DND-41 (cell line): ENCODE data around the gene SAXO1.
"Not testable (repeated sequence)": the region's sequence is repeated elsewhere in the genome, so short reads cannot be mapped to it uniquely, and the experiment has no call there.

Experiments used
- ATAC-seq: fragments of 200-7000 bp; cut with Tn5 transposase; 3 replicates; pipeline ENCODE4 v1.9.1; 2021; ENCODE audit warnings: low read depth; ENCODE audit not compliant: insufficient read depth
- DNase-seq: peaks from one replicate; pipeline ENCODE4 v3.0.0-alpha.2; 2020
- H2AFZ ChIP-seq: 2 replicates; pipeline ENCODE4 v1.6.0; 2012; ENCODE audit warnings: low read depth, low read length
- H3K27ac ChIP-seq: 2 replicates; pipeline ENCODE4 v1.5.1; 2012; ENCODE audit warnings: low read length, inconsistent platforms
- H3K27me3 ChIP-seq: fragments of 200-600 bp; sonication (generic); 2 replicates; pipeline ENCODE4 v1.6.0; 2012; ENCODE audit warnings: low read length, mild to moderate bottlenecking, inconsistent platforms; ENCODE audit not compliant: insufficient read depth, poor library complexity
- H3K36me3 ChIP-seq: 2 replicates; pipeline ENCODE4 v1.5.1; 2012; ENCODE audit warnings: low read length, inconsistent platforms; ENCODE audit not compliant: insufficient read depth
- H3K4me1 ChIP-seq: 2 replicates; pipeline ENCODE4 v1.5.1; 2012; ENCODE audit warnings: mild to moderate bottlenecking, low read length; ENCODE audit not compliant: insufficient read depth
- H3K4me2 ChIP-seq: 2 replicates; pipeline ENCODE4 v1.6.0; 2012; ENCODE audit warnings: mild to moderate bottlenecking, moderate library complexity, low read length, inconsistent platforms; ENCODE audit not compliant: insufficient read depth
- H3K4me3 ChIP-seq, 2 experiments: fragments of 200-600 bp in 1 of 2; shearing (Covaris generic) in 1 of 2; 2 replicates each; pipeline ENCODE4 v1.5.1; 2012 to 2016; ENCODE audit warnings: inconsistent platforms in 2 of 2, low read length in 2 of 2, mild to moderate bottlenecking in 2 of 2, low read depth in 1 of 2, moderate library complexity in 1 of 2
- H3K79me2 ChIP-seq: 2 replicates; pipeline ENCODE4 v1.6.0; 2012; ENCODE audit warnings: low read length, inconsistent platforms; ENCODE audit not compliant: insufficient read depth
- H3K9ac ChIP-seq: 2 replicates; pipeline ENCODE4 v1.6.0; 2012; ENCODE audit warnings: low read depth, mild to moderate bottlenecking, inconsistent platforms, low read length, moderate library complexity
- H3K9me3 ChIP-seq: 2 replicates; pipeline ENCODE4 v1.5.1; 2012; ENCODE audit warnings: low read length, moderate library complexity, mild to moderate bottlenecking, inconsistent platforms; ENCODE audit not compliant: insufficient read depth, severe bottlenecking
- H4K20me1 ChIP-seq: 2 replicates; pipeline ENCODE4 v1.6.0; 2012; ENCODE audit warnings: low read length; ENCODE audit not compliant: insufficient read depth
- EZH2 ChIP-seq: IDR thresholded peaks from 3 replicates; pipeline ENCODE4 v1.6.1; 2012; ENCODE audit warnings: borderline replicate concordance, low read depth, mild to moderate bottlenecking, moderate library complexity, low read length, inconsistent platforms; ENCODE audit not compliant: severe bottlenecking
- TF ChIP-seq, protein P1 (sequence below): IDR thresholded peaks from 2 replicates; pipeline ENCODE4 v1.5.1; 2012; ENCODE audit warnings: borderline replicate concordance, low read length, moderate library complexity, mild to moderate bottlenecking; ENCODE audit not compliant: poor library complexity, severe bottlenecking; ENCODE audit errors: extremely low read depth

The SAXO1 gene

DNA sequence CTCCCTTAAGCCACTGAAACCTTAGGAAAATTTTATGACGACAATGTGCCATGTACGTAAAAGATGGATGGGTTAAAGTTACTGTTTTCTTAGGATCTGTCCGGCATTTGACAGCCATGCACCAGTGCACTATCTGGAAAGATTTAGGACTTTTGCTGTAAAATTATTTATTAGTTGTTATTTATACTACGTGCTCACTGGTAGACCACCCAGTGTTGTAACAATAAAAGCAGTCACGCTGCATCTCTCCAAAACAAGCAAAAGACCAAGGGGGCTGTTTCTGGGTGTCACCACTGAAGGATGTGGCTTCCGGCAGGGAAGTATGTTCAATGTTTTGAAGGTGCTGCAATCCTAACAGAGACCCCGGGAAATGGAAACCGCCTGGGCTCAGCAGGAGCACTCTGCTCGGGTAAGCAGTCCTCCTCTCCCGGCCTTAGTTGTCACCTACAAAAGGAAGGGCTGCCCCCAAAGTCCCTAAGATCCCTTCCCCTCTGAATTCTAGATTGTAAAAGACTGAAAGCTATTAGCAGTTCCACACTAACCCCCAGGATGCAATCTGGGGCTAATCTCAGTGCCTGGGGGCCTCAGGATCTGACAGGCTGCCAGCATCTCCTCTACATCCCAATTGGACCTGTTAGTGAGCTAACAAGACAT is 38.6 kb downstream of the SAXO1 start:
- no peak for ATAC-seq
- Histone ChIP-seq H3K4me1 (no peaks in the 10 kb centered on the region), H3K79me2 (no peaks in the 10 kb centered on the region), H3K4me3 (no peak overlapping the region), H3K27me3 (no peaks in the 10 kb centered on the region), H3K9ac (no peak overlapping the region), H4K20me1 (no peaks in the 10 kb centered on the region), H3K27ac (no peak overlapping the region), H2AFZ (no peak overlapping the region), H3K4me2 (no peak overlapping the region), H3K9me3 (peaks cover 2% of the 10 kb centered on the region), H3K36me3 (no peaks in the 10 kb centered on the region)
- no peak for DNase-seq
- TF ChIP-seq, protein P1, sequence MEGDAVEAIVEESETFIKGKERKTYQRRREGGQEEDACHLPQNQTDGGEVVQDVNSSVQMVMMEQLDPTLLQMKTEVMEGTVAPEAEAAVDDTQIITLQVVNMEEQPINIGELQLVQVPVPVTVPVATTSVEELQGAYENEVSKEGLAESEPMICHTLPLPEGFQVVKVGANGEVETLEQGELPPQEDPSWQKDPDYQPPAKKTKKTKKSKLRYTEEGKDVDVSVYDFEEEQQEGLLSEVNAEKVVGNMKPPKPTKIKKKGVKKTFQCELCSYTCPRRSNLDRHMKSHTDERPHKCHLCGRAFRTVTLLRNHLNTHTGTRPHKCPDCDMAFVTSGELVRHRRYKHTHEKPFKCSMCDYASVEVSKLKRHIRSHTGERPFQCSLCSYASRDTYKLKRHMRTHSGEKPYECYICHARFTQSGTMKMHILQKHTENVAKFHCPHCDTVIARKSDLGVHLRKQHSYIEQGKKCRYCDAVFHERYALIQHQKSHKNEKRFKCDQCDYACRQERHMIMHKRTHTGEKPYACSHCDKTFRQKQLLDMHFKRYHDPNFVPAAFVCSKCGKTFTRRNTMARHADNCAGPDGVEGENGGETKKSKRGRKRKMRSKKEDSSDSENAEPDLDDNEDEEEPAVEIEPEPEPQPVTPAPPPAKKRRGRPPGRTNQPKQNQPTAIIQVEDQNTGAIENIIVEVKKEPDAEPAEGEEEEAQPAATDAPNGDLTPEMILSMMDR = no peak
- TF ChIP-seq EZH2 = no peak

GRCh38 chr9:18991197-18991596 is 41.8 kb downstream of the SAXO1 start:
- not testable (repeated sequence) for H2AFZ ChIP-seq, H3K4me2 ChIP-seq, H3K27me3 ChIP-seq, H3K27ac ChIP-seq, H3K36me3 ChIP-seq, H3K4me3 ChIP-seq, ATAC-seq, H3K4me1 ChIP-seq, H3K9me3 ChIP-seq, H4K20me1 ChIP-seq, DNase-seq, H3K9ac ChIP-seq, H3K79me2 ChIP-seq

DNA sequence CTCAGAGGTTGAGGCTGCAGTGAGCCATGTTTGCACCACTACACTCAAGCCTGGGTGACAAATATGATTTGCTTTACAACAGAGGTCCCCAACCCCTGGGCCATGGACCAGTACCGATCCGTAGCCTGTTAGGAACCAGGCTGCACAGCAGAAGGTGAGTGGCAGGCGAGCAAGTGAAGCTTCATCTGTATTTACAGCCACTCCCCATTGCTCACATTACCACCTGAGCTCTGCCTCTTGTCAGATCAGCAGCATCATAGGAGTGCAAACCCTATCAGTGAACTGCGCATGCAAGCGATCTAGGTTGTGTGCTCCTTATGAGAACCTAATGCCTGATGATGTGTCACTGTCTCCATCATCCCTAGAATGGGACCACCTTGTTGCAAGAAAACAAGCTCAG is 42.5 kb downstream of the SAXO1 start:
- Histone ChIP-seq H3K9ac (no peak overlapping the region), H4K20me1 (no peaks in the 10 kb centered on the region), H3K27me3 (no peaks in the 10 kb centered on the region), H3K36me3 (no peaks in the 10 kb centered on the region), H3K4me2 (no peak overlapping the region), H2AFZ (no peak overlapping the region), H3K79me2 (no peaks in the 10 kb centered on the region), H3K27ac (no peak overlapping the region), H3K4me1 (no peaks in the 10 kb centered on the region), H3K9me3 (no peaks in the 10 kb centered on the region), H3K4me3 (no peak overlapping the region)
- TF ChIP-seq, protein P1 = no peak
- no peak for TF ChIP-seq EZH2
- ATAC-seq (no peak), DNase-seq (no peak)

DNA sequence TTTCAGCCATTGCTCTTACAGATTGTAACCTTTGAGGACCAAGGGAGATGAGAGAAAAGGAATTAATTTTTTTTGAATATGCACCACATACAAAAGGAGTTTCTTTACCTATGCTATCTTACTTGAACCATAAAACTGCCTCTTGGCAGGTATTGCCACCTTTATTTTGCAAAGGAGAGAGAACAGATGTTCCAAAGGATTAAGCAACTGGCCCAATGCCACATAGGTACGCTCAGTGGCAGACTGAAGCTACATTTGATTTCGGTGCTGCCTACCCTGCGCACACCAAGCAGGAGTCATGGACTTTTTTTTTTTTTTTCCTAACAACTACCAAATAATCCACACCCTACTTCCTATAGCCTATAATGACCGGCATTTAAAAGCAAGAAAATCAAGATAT is 43.1 kb downstream of the SAXO1 start:
- H2AFZ ChIP-seq = no peak overlapping the region
- no peak overlapping the region for H3K9ac ChIP-seq
- no peaks in the 10 kb centered on the region for H3K36me3 ChIP-seq
- no peak overlapping the region for H3K4me3 ChIP-seq
- H3K27me3 ChIP-seq = no peaks in the 10 kb centered on the region
- H3K79me2 ChIP-seq = no peaks in the 10 kb centered on the region
- H4K20me1 ChIP-seq = no peaks in the 10 kb centered on the region
- H3K27ac ChIP-seq = no peak overlapping the region
- DNase-seq (no peak), ATAC-seq (no peak)
- H3K9me3 ChIP-seq = no peaks in the 10 kb centered on the region
- H3K4me1 ChIP-seq = no peaks in the 10 kb centered on the region
- H3K4me2 ChIP-seq = no peak overlapping the region
- TF ChIP-seq, protein P1 = no peak
- no peak for TF ChIP-seq EZH2
